BLaER1 treated with 17β-estradiol and CSF1 and Interleukin-3, amounts not matched to agents 10 nM and 100 nM (cell line): Measurements from ENCODE around the gene SEMA6B.

ENCODE experiments used
- H3K27ac ChIP-seq, 11 experiments: shearing (Covaris generic); formaldehyde crosslinking; 2 replicates each; pipeline ENCODE4 v1.8.1; 2022
- H3K27me3 ChIP-seq, 11 experiments: shearing (Covaris generic); formaldehyde crosslinking; 2 replicates each; pipeline ENCODE4 v1.8.1; 2022
- H3K36me3 ChIP-seq, 11 experiments: shearing (Covaris generic); formaldehyde crosslinking; 2 replicates each; pipeline ENCODE4 v1.8.1; 2022
- H3K4me1 ChIP-seq, 10 experiments: shearing (Covaris generic); formaldehyde crosslinking; 2 replicates each; pipeline ENCODE4 v1.8.1; 2022
- H3K4me2 ChIP-seq, 11 experiments: shearing (Covaris generic); formaldehyde crosslinking; 2 replicates each; pipeline ENCODE4 v1.8.1; 2022
- H3K4me3 ChIP-seq, 10 experiments: shearing (Covaris generic); formaldehyde crosslinking; 2 replicates each; pipeline ENCODE4 v1.8.1; 2022
- H3K9ac ChIP-seq, 11 experiments: shearing (Covaris generic); formaldehyde crosslinking; 2 replicates each; pipeline ENCODE4 v1.8.1; 2022
- H3K9me3 ChIP-seq, 11 experiments: shearing (Covaris generic); formaldehyde crosslinking; replicated peaks in 1 of 11; 2 replicates each; pipeline ENCODE4 v1.8.1; 2022
- H4K20me1 ChIP-seq, 11 experiments: shearing (Covaris generic); formaldehyde crosslinking; 2 replicates each; pipeline ENCODE4 v1.8.1; 2022
- Cebpa-rat ChIP-seq, 11 experiments: shearing (Covaris generic); IDR thresholded peaks; 2 replicates each; pipeline ENCODE4 v1.8.1; 2022

Gene SEMA6B

GRCh38 chr19:4583961-4584669, 24.6 kb upstream of the SEMA6B start:
- H3K9me3 ChIP-seq = no peaks in the 10 kb centered on the region
- peaks cover 19 to 52% (median 29%) of the 10 kb centered on the region in 11 experiments for H3K27me3 ChIP-seq
- H3K9ac ChIP-seq = peak overlapping the region; percentile 58 to 81 (median 72)
- H3K27ac ChIP-seq = peak overlapping the region; percentile 25 to 67 (median 56); a peak in 19 of 22 replicates
- H3K36me3 ChIP-seq = no peaks in the 10 kb centered on the region
- peak overlapping the region; percentile 90 to 100 (median 100) for H3K4me2 ChIP-seq
- peak overlapping the region; percentile 58 to 76 (median 66) for H3K4me3 ChIP-seq
- no peak for TF ChIP-seq Cebpa-rat (IDR thresholded peaks at IDR 0.05)
- peaks cover 0 to 11% (median 0%) of the 10 kb centered on the region in 11 experiments; a peak in 3 of 22 replicates for H4K20me1 ChIP-seq
- peaks cover 20 to 38% (median 32%) of the 10 kb centered on the region in 10 experiments; a peak in 19 of 20 replicates for H3K4me1 ChIP-seq

GRCh38 chr19:4582980-4583842, 23.7 kb upstream of the SEMA6B start:
- Histone ChIP-seq H3K9ac (no peak overlapping the region), H3K27me3 (peaks cover 23 to 59% (median 33%) of the 10 kb centered on the region in 11 experiments), H3K4me2 (peak overlapping the region; percentile 6 to 62 (median 41); a peak in 13 of 22 replicates), H4K20me1 (peaks cover 0 to 18% (median 0%) of the 10 kb centered on the region in 11 experiments; a peak in 4 of 22 replicates), H3K4me3 (no peak overlapping the region), H3K36me3 (no peaks in the 10 kb centered on the region), H3K9me3 (no peaks in the 10 kb centered on the region), H3K27ac (no peak overlapping the region), H3K4me1 (peaks cover 20 to 38% (median 32%) of the 10 kb centered on the region in 10 experiments; a peak in 19 of 20 replicates)
- no peak for TF ChIP-seq Cebpa-rat (IDR thresholded peaks at IDR 0.05)

GRCh38 chr19:4581666-4582553, 22.4 kb upstream of the SEMA6B start:
- Histone ChIP-seq H3K4me2 (peak overlapping the region; percentile 55 to 82 (median 73)), H3K27me3 (peaks cover 23 to 59% (median 34%) of the 10 kb centered on the region in 11 experiments), H3K4me1 (peaks cover 20 to 43% (median 32%) of the 10 kb centered on the region in 10 experiments; a peak in 19 of 20 replicates), H4K20me1 (peaks cover 0 to 18% (median 0%) of the 10 kb centered on the region in 11 experiments; a peak in 5 of 22 replicates), H3K4me3 (peak overlapping the region; percentile 43 to 70 (median 57)), H3K9me3 (no peaks in the 10 kb centered on the region), H3K36me3 (no peaks in the 10 kb centered on the region), H3K27ac (no peak overlapping the region), H3K9ac (peak overlapping the region in 9 of 11 experiments; percentile 29 to 64 (median 61); a peak in 11 of 22 replicates)
- TF ChIP-seq Cebpa-rat (IDR thresholded peaks at IDR 0.05) = no peak

GRCh38 chr19:4580961-4581665, 21.6 kb upstream of the SEMA6B start:
- H3K27ac ChIP-seq = no peak overlapping the region

GRCh38 chr19:4580021-4580901, 20.8 kb upstream of the SEMA6B start:
- H4K20me1 ChIP-seq = peaks cover 0 to 18% (median 0%) of the 10 kb centered on the region in 11 experiments; a peak in 5 of 22 replicates
- H3K4me1 ChIP-seq = peaks cover 27 to 59% (median 40%) of the 10 kb centered on the region in 10 experiments
- H3K9ac ChIP-seq = no peak overlapping the region; a peak in 1 of 22 replicates
- TF ChIP-seq Cebpa-rat (IDR thresholded peaks at IDR 0.05) = no peak
- H3K36me3 ChIP-seq = no peaks in the 10 kb centered on the region
- peak overlapping the region; percentile 54 to 82 (median 68); a peak in 21 of 22 replicates for H3K4me2 ChIP-seq
- H3K9me3 ChIP-seq = no peaks in the 10 kb centered on the region
- peak overlapping the region in 5 of 10 experiments; percentile 23 to 46 (median 42); a peak in 7 of 20 replicates for H3K4me3 ChIP-seq
- no peak overlapping the region for H3K27ac ChIP-seq
- H3K27me3 ChIP-seq = peaks cover 23 to 59% (median 34%) of the 10 kb centered on the region in 11 experiments

More at GRCh38 chr19:4580961-4581665, 21.6 kb upstream of the SEMA6B start:
- Histone ChIP-seq H3K9ac (peak overlapping the region in 9 of 11 experiments; percentile 29 to 64 (median 61); a peak in 12 of 22 replicates), H3K4me2 (peak overlapping the region; percentile 55 to 82 (median 73)), H3K9me3 (no peaks in the 10 kb centered on the region), H3K4me1 (peaks cover 20 to 50% (median 32%) of the 10 kb centered on the region in 10 experiments; a peak in 19 of 20 replicates), H3K4me3 (peak overlapping the region; percentile 43 to 70 (median 57)), H3K27me3 (peaks cover 23 to 59% (median 34%) of the 10 kb centered on the region in 11 experiments), H4K20me1 (peaks cover 0 to 18% (median 0%) of the 10 kb centered on the region in 11 experiments; a peak in 5 of 22 replicates), H3K36me3 (no peaks in the 10 kb centered on the region)
- no peak for TF ChIP-seq Cebpa-rat (IDR thresholded peaks at IDR 0.05)

GRCh38 chr19:4579389-4579788, 19.9 kb upstream of the SEMA6B start:
- H3K4me2 ChIP-seq = no peak overlapping the region

More at GRCh38 chr19:4579389-4579788, 19.9 kb upstream of the SEMA6B start:
- Histone ChIP-seq H3K4me1 (peaks cover 27 to 60% (median 42%) of the 10 kb centered on the region in 10 experiments), H3K9ac (no peak overlapping the region), H4K20me1 (peaks cover 0 to 18% (median 0%) of the 10 kb centered on the region in 11 experiments; a peak in 5 of 22 replicates), H3K27ac (no peak overlapping the region), H3K9me3 (no peaks in the 10 kb centered on the region), H3K27me3 (peaks cover 23 to 52% (median 33%) of the 10 kb centered on the region in 11 experiments), H3K36me3 (no peaks in the 10 kb centered on the region), H3K4me3 (no peak overlapping the region)
- no peak for TF ChIP-seq Cebpa-rat (IDR thresholded peaks at IDR 0.05)
